OCI-LY3 (cell line): ENCODE measurements around the gene JARID2.

Source experiments
- EZH2phosphoT487 ChIP-seq: fragments of 200-600 bp; shearing (Covaris generic); IDR thresholded peaks from 2 replicates; pipeline ENCODE4 v1.6.1; 2018; ENCODE audit warnings: antibody characterized with exemption, mixed run types, low read depth
- TF ChIP-seq, protein P1 (sequence below): fragments of 200-600, 300-600 bp; sonication (generic); IDR thresholded peaks from 2 replicates; pipeline ENCODE4 v1.5.1; 2014; ENCODE audit warnings: antibody characterized with exemption, low read length, low read depth

DNA sequence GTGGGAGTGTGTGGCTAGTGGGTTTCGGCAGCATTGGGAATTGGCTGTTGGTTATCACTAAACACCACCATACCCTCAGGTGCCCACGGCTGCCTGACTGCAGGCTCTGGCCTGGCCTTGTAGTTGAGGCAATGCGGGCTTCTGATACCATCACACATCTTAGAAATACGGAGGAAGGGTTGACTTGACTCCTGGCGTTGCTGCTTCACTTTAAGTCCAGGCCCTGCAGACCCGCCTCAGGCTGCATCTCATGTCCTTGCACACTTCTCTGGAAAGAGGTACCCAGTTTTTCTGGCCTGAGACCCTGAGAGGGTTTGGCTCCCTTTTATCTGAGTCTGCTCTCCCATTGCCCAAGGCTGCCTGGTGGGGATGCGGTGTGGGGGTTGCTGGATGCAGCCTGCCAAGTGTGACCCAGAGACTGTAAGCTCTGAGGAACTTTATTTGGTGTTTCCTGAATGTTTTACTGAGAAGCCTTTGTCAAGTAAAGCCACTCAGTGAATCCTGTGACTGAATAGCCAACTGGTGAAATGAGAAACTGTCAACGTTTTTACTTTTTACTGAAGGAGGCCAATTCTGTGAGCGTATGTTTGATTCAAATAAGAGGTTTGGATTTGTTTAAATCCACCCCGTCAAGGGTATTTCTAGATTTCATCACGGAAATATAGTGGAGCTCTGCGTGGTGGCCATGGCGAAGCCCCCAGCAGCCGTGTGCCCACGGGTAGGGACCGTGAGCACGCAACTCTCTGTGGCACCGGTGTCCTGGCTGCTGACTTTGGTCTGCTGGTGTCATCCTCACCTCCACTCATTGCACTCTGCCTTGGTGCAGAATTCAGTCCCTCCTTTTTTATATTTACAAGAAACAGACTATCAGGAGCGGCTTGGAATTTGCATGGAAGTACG lies 256.8 kb downstream of the JARID2 start:
- TF ChIP-seq, protein P1, sequence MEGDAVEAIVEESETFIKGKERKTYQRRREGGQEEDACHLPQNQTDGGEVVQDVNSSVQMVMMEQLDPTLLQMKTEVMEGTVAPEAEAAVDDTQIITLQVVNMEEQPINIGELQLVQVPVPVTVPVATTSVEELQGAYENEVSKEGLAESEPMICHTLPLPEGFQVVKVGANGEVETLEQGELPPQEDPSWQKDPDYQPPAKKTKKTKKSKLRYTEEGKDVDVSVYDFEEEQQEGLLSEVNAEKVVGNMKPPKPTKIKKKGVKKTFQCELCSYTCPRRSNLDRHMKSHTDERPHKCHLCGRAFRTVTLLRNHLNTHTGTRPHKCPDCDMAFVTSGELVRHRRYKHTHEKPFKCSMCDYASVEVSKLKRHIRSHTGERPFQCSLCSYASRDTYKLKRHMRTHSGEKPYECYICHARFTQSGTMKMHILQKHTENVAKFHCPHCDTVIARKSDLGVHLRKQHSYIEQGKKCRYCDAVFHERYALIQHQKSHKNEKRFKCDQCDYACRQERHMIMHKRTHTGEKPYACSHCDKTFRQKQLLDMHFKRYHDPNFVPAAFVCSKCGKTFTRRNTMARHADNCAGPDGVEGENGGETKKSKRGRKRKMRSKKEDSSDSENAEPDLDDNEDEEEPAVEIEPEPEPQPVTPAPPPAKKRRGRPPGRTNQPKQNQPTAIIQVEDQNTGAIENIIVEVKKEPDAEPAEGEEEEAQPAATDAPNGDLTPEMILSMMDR, result no peak
- no peak for TF ChIP-seq EZH2phosphoT487
